ENCODE measurements around the gene SVBP. TPM values are rescaled to one million over a fixed set of nuclear protein-coding genes. Genes with fewer than 3 reads are reported as not detected.
"Not testable (repeated sequence)": the region's sequence is repeated elsewhere in the genome, so short reads cannot be mapped to it uniquely, and the experiment has no call there.

Gene SVBP
- polyA plus RNA-seq, 1 donor: 39.1 TPM

GRCh38 chr1:42830631-42831030, 13.4 kb upstream of the SVBP start:
- Histone ChIP-seq H3K4me3 (ENCODE audit: low read length) (no peak overlapping the region), H3K9me3 (ENCODE audit: control insufficient read depth, low read depth, low read length) (no peaks in the 10 kb centered on the region), H3K27me3 (ENCODE audit: control insufficient read depth, insufficient read depth, low read length) (no peaks in the 10 kb centered on the region), H3K27ac (ENCODE audit: low read length) (no peak overlapping the region), H3K4me1 (ENCODE audit: control insufficient read depth, insufficient read depth, low read length) (no peaks in the 10 kb centered on the region), H3K36me3 (ENCODE audit: control insufficient read depth, insufficient read depth, low read length) (peaks cover 19% of the 10 kb centered on the region)
- DNase-seq: no peak
- WGBS (ENCODE audit: insufficient coverage, low lambda C conversion rate): 100% methylated on average over 1 of the region's 17 CpGs

- peak in 1 of 2 donors; percentile 20 for DNase-seq
Measured at GRCh38 chr1:42825036-42825851, 8.0 kb upstream of the SVBP start.

GRCh38 chr1:42824481-42825035, 7.4 kb upstream of the SVBP start:
- H3K27me3 ChIP-seq (ENCODE audit: control insufficient read depth, insufficient read depth, low read length): no peaks in the 10 kb centered on the region
- H3K4me1 ChIP-seq (ENCODE audit: control insufficient read depth, insufficient read depth, low read length): peaks cover 3% of the 10 kb centered on the region
- DNase-seq: no peak
- WGBS (ENCODE audit: insufficient coverage, low lambda C conversion rate): no CpG with 5 or more reads among the region's 4 CpGs
- H3K36me3 ChIP-seq (ENCODE audit: control insufficient read depth, insufficient read depth, low read length): no peaks in the 10 kb centered on the region
- no peak overlapping the region for H3K4me3 ChIP-seq (ENCODE audit: low read length)
- no peaks in the 10 kb centered on the region for H3K9me3 ChIP-seq (ENCODE audit: control insufficient read depth, low read depth, low read length)
- no peak overlapping the region for H3K27ac ChIP-seq (ENCODE audit: low read length)

More at GRCh38 chr1:42825036-42825851, 8.0 kb upstream of the SVBP start:
- WGBS (ENCODE audit: insufficient coverage, low lambda C conversion rate): 20% methylated on average over 3 of the region's 10 CpGs
- Histone ChIP-seq H3K4me3 (ENCODE audit: low read length) (no peak overlapping the region), H3K27me3 (ENCODE audit: control insufficient read depth, insufficient read depth, low read length) (no peaks in the 10 kb centered on the region), H3K36me3 (ENCODE audit: control insufficient read depth, insufficient read depth, low read length) (peaks cover 2% of the 10 kb centered on the region), H3K9me3 (ENCODE audit: control insufficient read depth, low read depth, low read length) (no peaks in the 10 kb centered on the region), H3K4me1 (ENCODE audit: control insufficient read depth, insufficient read depth, low read length) (peaks cover 3% of the 10 kb centered on the region), H3K27ac (ENCODE audit: low read length) (no peak overlapping the region)

- H3K27ac ChIP-seq (ENCODE audit: low read length): no peak overlapping the region
- no peak for DNase-seq
- peaks cover 3% of the 10 kb centered on the region for H3K4me1 ChIP-seq (ENCODE audit: control insufficient read depth, insufficient read depth, low read length)
- H3K27me3 ChIP-seq (ENCODE audit: control insufficient read depth, insufficient read depth, low read length): no peaks in the 10 kb centered on the region
- H3K4me3 ChIP-seq (ENCODE audit: low read length): no peak overlapping the region
- no peaks in the 10 kb centered on the region for H3K36me3 ChIP-seq (ENCODE audit: control insufficient read depth, insufficient read depth, low read length)
- no peaks in the 10 kb centered on the region for H3K9me3 ChIP-seq (ENCODE audit: control insufficient read depth, low read depth, low read length)
- 100% methylated on average over 2 of the region's 2 CpGs for WGBS (ENCODE audit: insufficient coverage, low lambda C conversion rate)
Measured at GRCh38 chr1:42822800-42823392, 5.7 kb upstream of the SVBP start.

- Histone ChIP-seq H3K4me3 (ENCODE audit: low read length) (no peak overlapping the region), H3K9me3 (ENCODE audit: control insufficient read depth, low read depth, low read length) (no peaks in the 10 kb centered on the region), H3K27me3 (ENCODE audit: control insufficient read depth, insufficient read depth, low read length) (no peaks in the 10 kb centered on the region), H3K36me3 (ENCODE audit: control insufficient read depth, insufficient read depth, low read length) (no peaks in the 10 kb centered on the region), H3K27ac (ENCODE audit: low read length) (no peak overlapping the region), H3K4me1 (ENCODE audit: control insufficient read depth, insufficient read depth, low read length) (peaks cover 3% of the 10 kb centered on the region)
- WGBS (ENCODE audit: insufficient coverage, low lambda C conversion rate): no CpG with 5 or more reads among the region's 2 CpGs
- no peak for DNase-seq
Measured at GRCh38 chr1:42821690-42822089, 4.5 kb upstream of the SVBP start.

GRCh38 chr1:42820813-42821212, 3.6 kb upstream of the SVBP start:
- no peaks in the 10 kb centered on the region for H3K9me3 ChIP-seq (ENCODE audit: control insufficient read depth, low read depth, low read length)
- no peak for DNase-seq
- no peak overlapping the region for H3K27ac ChIP-seq (ENCODE audit: low read length)
- no peaks in the 10 kb centered on the region for H3K36me3 ChIP-seq (ENCODE audit: control insufficient read depth, insufficient read depth, low read length)
- peaks cover 5% of the 10 kb centered on the region for H3K4me1 ChIP-seq (ENCODE audit: control insufficient read depth, insufficient read depth, low read length)
- no CpG with 5 or more reads among the region's 1 CpG for WGBS (ENCODE audit: insufficient coverage, low lambda C conversion rate)
- no peaks in the 10 kb centered on the region for H3K27me3 ChIP-seq (ENCODE audit: control insufficient read depth, insufficient read depth, low read length)
- H3K4me3 ChIP-seq (ENCODE audit: low read length): no peak overlapping the region

GRCh38 chr1:42817976-42818375, 779 bp upstream of the SVBP start:
- H3K27me3 ChIP-seq (ENCODE audit: control insufficient read depth, insufficient read depth, low read length): no peaks in the 10 kb centered on the region
- no CpG with 5 or more reads among the region's 3 CpGs for whole genome bisulfite sequencing (ENCODE audit: insufficient coverage, low lambda C conversion rate)
- H3K27ac ChIP-seq (ENCODE audit: low read length): no peak overlapping the region
- no peak for DNase-seq
- peaks cover 3% of the 10 kb centered on the region for H3K4me1 ChIP-seq (ENCODE audit: control insufficient read depth, insufficient read depth, low read length)
- H3K36me3 ChIP-seq (ENCODE audit: control insufficient read depth, insufficient read depth, low read length): no peaks in the 10 kb centered on the region
- no peaks in the 10 kb centered on the region for H3K9me3 ChIP-seq (ENCODE audit: control insufficient read depth, low read depth, low read length)
- no peak overlapping the region for H3K4me3 ChIP-seq (ENCODE audit: low read length)

GRCh38 chr1:42817440-42817767, 207 bp upstream of the SVBP start:
- DNase-seq: peak in 1 of 2 donors; percentile 4
- no peak overlapping the region for H3K27ac ChIP-seq (ENCODE audit: low read length)
- peak overlapping the region; percentile 37 for H3K4me3 ChIP-seq (ENCODE audit: low read length)
- no peaks in the 10 kb centered on the region for H3K36me3 ChIP-seq (ENCODE audit: control insufficient read depth, insufficient read depth, low read length)
- H3K9me3 ChIP-seq (ENCODE audit: control insufficient read depth, low read depth, low read length): no peaks in the 10 kb centered on the region
- peaks cover 3% of the 10 kb centered on the region for H3K4me1 ChIP-seq (ENCODE audit: control insufficient read depth, insufficient read depth, low read length)
- no peaks in the 10 kb centered on the region for H3K27me3 ChIP-seq (ENCODE audit: control insufficient read depth, insufficient read depth, low read length)
- 0% methylated on average over 2 of the region's 13 CpGs for WGBS (ENCODE audit: insufficient coverage, low lambda C conversion rate)

GRCh38 chr1:42815941-42816584, 1.1 kb downstream of the SVBP start:
- DNase-seq: no peak
- WGBS (ENCODE audit: insufficient coverage, low lambda C conversion rate): 83% methylated on average over 2 of the region's 7 CpGs
- Histone ChIP-seq H3K4me3 (ENCODE audit: low read length) (peak overlapping the region; percentile 73), H3K27me3 (ENCODE audit: control insufficient read depth, insufficient read depth, low read length) (no peaks in the 10 kb centered on the region), H3K9me3 (ENCODE audit: control insufficient read depth, low read depth, low read length) (no peaks in the 10 kb centered on the region), H3K4me1 (ENCODE audit: control insufficient read depth, insufficient read depth, low read length) (peaks cover 3% of the 10 kb centered on the region), H3K36me3 (ENCODE audit: control insufficient read depth, insufficient read depth, low read length) (peaks cover 2% of the 10 kb centered on the region), H3K27ac (ENCODE audit: low read length) (peak overlapping the region; percentile 98)

GRCh38 chr1:42814815-42815214, 2.4 kb downstream of the SVBP start:
- H3K9me3 ChIP-seq (ENCODE audit: control insufficient read depth, low read depth, low read length); DNase-seq; H3K36me3 ChIP-seq (ENCODE audit: control insufficient read depth, insufficient read depth, low read length); H3K4me3 ChIP-seq (ENCODE audit: low read length); H3K4me1 ChIP-seq (ENCODE audit: control insufficient read depth, insufficient read depth, low read length); H3K27ac ChIP-seq (ENCODE audit: low read length); H3K27me3 ChIP-seq (ENCODE audit: control insufficient read depth, insufficient read depth, low read length): not testable (repeated sequence)
- WGBS (ENCODE audit: insufficient coverage, low lambda C conversion rate): no CpG with 5 or more reads among the region's 3 CpGs
